ENCODE measurements around the gene PCOLCE2. TPM values are rescaled to one million over a fixed set of nuclear protein-coding genes. Genes with fewer than 3 reads are reported as not detected.

The PCOLCE2 gene
- total RNA-seq, 2 experiments from 2014 or later = not detected

DNA sequence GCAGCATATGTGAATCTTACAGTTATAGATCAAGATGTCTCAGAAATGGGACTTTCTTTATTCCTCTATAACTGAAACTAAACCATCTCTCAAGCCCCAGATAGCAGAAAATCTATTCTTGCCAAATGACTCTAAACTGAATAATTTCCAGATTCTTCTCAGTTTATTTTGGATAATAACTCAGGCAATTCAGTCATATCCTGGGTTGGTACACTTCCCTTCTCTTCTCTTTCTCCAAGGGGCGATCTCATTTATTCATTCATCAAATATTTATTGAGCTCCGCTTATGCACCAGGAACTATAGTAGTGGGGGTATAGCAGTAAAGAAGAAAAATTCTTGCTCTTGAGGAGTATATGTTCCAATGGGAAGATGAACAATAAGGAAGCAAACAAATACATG lies 13.5 kb upstream of the PCOLCE2 start:
- intact Hi-C loops (cut with micrococcal nuclease; ENCODE audit: unreplicated experiment) = no loop called here
- no peak for DNase-seq (ENCODE audit: low spot score)
- CTCF ChIA-PET (ENCODE audit: unreplicated experiment) = no interaction called here

DNA sequence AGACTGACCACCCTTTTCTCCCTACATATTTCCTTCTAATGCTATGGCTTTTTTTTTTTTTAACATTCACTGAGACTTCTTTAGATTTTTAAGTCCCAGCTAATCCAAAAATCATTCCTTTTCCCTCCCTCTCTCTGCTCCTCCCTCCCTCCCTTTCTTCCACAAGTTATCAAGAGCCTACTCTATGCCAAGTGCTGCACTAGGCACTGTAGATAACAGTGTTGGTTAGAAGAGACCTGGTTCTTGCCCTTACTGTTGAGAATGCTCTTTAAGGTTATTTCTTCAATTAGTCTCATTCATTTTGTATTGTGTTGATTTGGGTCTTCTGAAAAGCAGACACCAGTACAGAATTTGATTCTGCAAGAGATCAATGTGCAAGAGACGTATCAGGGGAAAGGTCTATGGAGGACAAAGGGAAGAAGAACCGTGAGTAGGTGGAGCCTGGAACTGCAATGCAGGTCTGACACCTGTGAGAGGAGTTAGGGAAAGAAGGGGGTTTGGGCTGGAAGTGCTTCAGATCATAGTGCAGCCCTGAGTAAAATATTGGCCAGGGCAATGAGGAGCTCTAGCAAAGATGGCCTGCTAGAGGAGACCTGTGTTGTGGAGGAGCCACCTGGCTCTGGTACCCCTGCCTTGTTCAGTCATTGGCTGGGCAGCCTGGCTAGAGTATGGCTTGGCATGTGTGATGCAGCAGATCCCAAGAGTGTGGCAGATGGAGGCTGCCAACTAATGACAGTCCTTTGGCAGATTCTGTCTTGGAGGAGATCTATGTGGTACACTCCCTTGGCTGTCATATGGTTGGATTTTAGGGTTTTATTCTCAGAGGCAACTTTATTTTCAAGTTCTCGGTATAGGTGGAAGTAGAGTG lies 9.7 kb upstream of the PCOLCE2 start:
- H3K4me3 ChIP-seq (ENCODE audit: low read depth, low read length, poor library complexity, severe bottlenecking) = no peak overlapping the region
- intact Hi-C loops (cut with micrococcal nuclease; ENCODE audit: unreplicated experiment) = no loop called here
- TF ChIP-seq, protein P1, sequence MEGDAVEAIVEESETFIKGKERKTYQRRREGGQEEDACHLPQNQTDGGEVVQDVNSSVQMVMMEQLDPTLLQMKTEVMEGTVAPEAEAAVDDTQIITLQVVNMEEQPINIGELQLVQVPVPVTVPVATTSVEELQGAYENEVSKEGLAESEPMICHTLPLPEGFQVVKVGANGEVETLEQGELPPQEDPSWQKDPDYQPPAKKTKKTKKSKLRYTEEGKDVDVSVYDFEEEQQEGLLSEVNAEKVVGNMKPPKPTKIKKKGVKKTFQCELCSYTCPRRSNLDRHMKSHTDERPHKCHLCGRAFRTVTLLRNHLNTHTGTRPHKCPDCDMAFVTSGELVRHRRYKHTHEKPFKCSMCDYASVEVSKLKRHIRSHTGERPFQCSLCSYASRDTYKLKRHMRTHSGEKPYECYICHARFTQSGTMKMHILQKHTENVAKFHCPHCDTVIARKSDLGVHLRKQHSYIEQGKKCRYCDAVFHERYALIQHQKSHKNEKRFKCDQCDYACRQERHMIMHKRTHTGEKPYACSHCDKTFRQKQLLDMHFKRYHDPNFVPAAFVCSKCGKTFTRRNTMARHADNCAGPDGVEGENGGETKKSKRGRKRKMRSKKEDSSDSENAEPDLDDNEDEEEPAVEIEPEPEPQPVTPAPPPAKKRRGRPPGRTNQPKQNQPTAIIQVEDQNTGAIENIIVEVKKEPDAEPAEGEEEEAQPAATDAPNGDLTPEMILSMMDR (conservative IDR thresholded peaks at IDR 0.05; ENCODE audit: low read length) = no peak
- no peak for TF ChIP-seq EZH2phosphoT487 (IDR thresholded peaks at IDR 0.05; ENCODE audit: borderline replicate concordance, low read depth, low read length)
- BruUV-seq (replicated peaks) = no TSS peak
- no peak overlapping the region for H2AFZ ChIP-seq (ENCODE audit: low read length)
- H3K9me2 ChIP-seq (ENCODE audit: insufficient read depth, low read length) = no peaks in the 10 kb centered on the region
- ChIA-PET POLR2A (interaction anchor here (0.6 kb wide), 1 partner anchor 65 kb away, joined by 3 read pairs; no protein-coding TSS in a partner anchor), CTCF (ENCODE audit: unreplicated experiment) (no interaction called here)
- no peak overlapping the region for H3K4me2 ChIP-seq (ENCODE audit: low read length)
- DNase-seq (ENCODE audit: low spot score) = no peak
- H3K9me3 ChIP-seq (ENCODE audit: low read length) = no peaks in the 10 kb centered on the region
- no peaks in the 10 kb centered on the region for H3K4me1 ChIP-seq (ENCODE audit: insufficient read depth, low read length, poor library complexity, severe bottlenecking)
- H3K27ac ChIP-seq (ENCODE audit: low read depth, low read length, poor library complexity, severe bottlenecking) = no peak overlapping the region
- H3K79me2 ChIP-seq (ENCODE audit: insufficient read depth, low read depth, low read length) = no peaks in the 10 kb centered on the region
- H3K36me3 ChIP-seq (ENCODE audit: insufficient read depth, low read length) = no peaks in the 10 kb centered on the region
- no peaks in the 10 kb centered on the region for H4K20me1 ChIP-seq (ENCODE audit: insufficient read depth, low read length)

More for the DNA sequence above, 13.5 kb upstream of the PCOLCE2 start:
- no peaks in the 10 kb centered on the region for H3K79me2 ChIP-seq (ENCODE audit: insufficient read depth, low read depth, low read length)
- no peaks in the 10 kb centered on the region for H3K4me1 ChIP-seq (ENCODE audit: insufficient read depth, low read length, poor library complexity, severe bottlenecking)
- POLR2A ChIA-PET = interaction anchor here (1.0 to 1.5 kb wide), 4 partner anchors 9 to 71 kb away, joined by 3 to 4 read pairs (median 3); no protein-coding TSS in a partner anchor
- no peaks in the 10 kb centered on the region for H3K9me3 ChIP-seq (ENCODE audit: low read length)
- BruUV-seq (replicated peaks) = no TSS peak
- no peak overlapping the region for H3K4me3 ChIP-seq (ENCODE audit: low read depth, low read length, poor library complexity, severe bottlenecking)
- no peak overlapping the region for H3K27ac ChIP-seq (ENCODE audit: low read depth, low read length, poor library complexity, severe bottlenecking)
- no peaks in the 10 kb centered on the region for H3K36me3 ChIP-seq (ENCODE audit: insufficient read depth, low read length)
- H3K4me2 ChIP-seq (ENCODE audit: low read length) = no peak overlapping the region
- TF ChIP-seq, protein P1 (conservative IDR thresholded peaks at IDR 0.05; ENCODE audit: low read length) = no peak
- no peak for TF ChIP-seq EZH2phosphoT487 (IDR thresholded peaks at IDR 0.05; ENCODE audit: borderline replicate concordance, low read depth, low read length)
- H4K20me1 ChIP-seq (ENCODE audit: insufficient read depth, low read length) = no peaks in the 10 kb centered on the region
- no peaks in the 10 kb centered on the region for H3K9me2 ChIP-seq (ENCODE audit: insufficient read depth, low read length)
- no peak overlapping the region for H2AFZ ChIP-seq (ENCODE audit: low read length)

GRCh38 chr3:142897807-142898206 lies 8.9 kb upstream of the PCOLCE2 start:
- BruUV-seq (replicated peaks) = no TSS peak
- H3K9me3 ChIP-seq (ENCODE audit: low read length) = no peaks in the 10 kb centered on the region
- DNase-seq (ENCODE audit: low spot score) = no peak
- intact Hi-C loops (cut with micrococcal nuclease; ENCODE audit: unreplicated experiment) = no loop called here
- H3K4me2 ChIP-seq (ENCODE audit: low read length) = no peak overlapping the region
- no peaks in the 10 kb centered on the region for H3K9me2 ChIP-seq (ENCODE audit: insufficient read depth, low read length)
- no peak overlapping the region for H3K4me3 ChIP-seq (ENCODE audit: low read depth, low read length, poor library complexity, severe bottlenecking)
- no peaks in the 10 kb centered on the region for H3K36me3 ChIP-seq (ENCODE audit: insufficient read depth, low read length)
- TF ChIP-seq EZH2phosphoT487 (IDR thresholded peaks at IDR 0.05; ENCODE audit: borderline replicate concordance, low read depth, low read length) = no peak
- TF ChIP-seq, protein P1 (conservative IDR thresholded peaks at IDR 0.05; ENCODE audit: low read length) = no peak
- ChIA-PET CTCF (ENCODE audit: unreplicated experiment) (no interaction called here), POLR2A (interaction anchor here (0.6 kb wide), 2 partner anchors 64 to 154 kb away, joined by 3 read pairs; no protein-coding TSS in a partner anchor)
- H3K27ac ChIP-seq (ENCODE audit: low read depth, low read length, poor library complexity, severe bottlenecking) = no peak overlapping the region
- no peaks in the 10 kb centered on the region for H3K79me2 ChIP-seq (ENCODE audit: insufficient read depth, low read depth, low read length)
- no peaks in the 10 kb centered on the region for H3K4me1 ChIP-seq (ENCODE audit: insufficient read depth, low read length, poor library complexity, severe bottlenecking)
- H4K20me1 ChIP-seq (ENCODE audit: insufficient read depth, low read length) = no peaks in the 10 kb centered on the region
- no peak overlapping the region for H2AFZ ChIP-seq (ENCODE audit: low read length)
